HG03571 (cell line): ENCODE results near the gene MYCT1.
"Not testable (repeated sequence)": the region's sequence is repeated elsewhere in the genome, so short reads cannot be mapped to it uniquely, and the experiment has no call there.

ENCODE experiments used
- ATAC-seq: cut with Tn5 transposase; IDR thresholded peaks from one replicate; pipeline ENCODE4 v1.9.1; 2021; ENCODE audit not compliant: unreplicated experiment

The MYCT1 gene, protein sequence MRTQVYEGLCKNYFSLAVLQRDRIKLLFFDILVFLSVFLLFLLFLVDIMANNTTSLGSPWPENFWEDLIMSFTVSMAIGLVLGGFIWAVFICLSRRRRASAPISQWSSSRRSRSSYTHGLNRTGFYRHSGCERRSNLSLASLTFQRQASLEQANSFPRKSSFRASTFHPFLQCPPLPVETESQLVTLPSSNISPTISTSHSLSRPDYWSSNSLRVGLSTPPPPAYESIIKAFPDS

GRCh38 chr6:152697634-152698033 is at the start of gene MYCT1:
MYCT1 (plus strand) TSS chr6:152697897; CDS start chr6:152697903, 6 bp downstream.
- no peak for ATAC-seq

DNA sequence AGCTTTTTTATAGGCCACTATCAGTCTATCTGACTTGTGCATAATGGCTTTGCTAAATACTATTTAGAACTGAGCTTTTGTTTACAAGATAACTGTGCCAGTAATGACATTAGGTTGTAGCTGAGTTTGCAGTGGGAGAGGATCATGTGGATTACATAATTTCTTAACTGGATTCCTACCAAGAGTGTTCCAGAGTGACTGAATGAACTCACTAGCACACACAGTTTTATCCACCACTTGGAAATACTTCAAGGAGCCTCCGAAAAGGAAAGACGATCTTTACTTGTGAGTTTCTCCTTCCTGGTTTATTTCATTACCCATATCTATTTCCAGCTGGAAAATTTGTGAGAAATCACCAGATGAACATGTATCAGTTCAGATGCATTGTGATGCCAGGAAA is 49.6 kb upstream of the MYCT1 start:
- ATAC-seq = no peak

DNA sequence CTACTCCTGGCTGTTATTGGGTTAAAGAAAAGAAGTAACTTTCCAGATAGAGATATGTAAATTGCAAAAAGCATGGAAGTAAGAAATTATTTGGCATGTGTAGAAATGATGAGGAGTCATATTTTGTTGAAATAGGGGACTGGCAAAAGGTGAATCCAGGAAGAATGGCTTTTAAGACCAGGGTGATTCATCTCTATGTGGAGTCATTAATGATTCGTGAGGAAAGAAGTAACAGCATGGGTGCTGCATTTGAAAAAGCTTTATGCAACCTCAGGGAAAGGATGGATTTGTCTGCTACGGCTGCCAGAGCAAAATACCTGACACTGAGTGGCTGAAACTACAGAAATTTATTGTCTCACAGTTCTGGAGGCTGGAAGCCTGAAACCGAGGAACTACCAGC is 45.7 kb upstream of the MYCT1 start:
- no peak for ATAC-seq

GRCh38 chr6:152661776-152662175 is 35.9 kb upstream of the MYCT1 start:
- no peak for ATAC-seq

DNA sequence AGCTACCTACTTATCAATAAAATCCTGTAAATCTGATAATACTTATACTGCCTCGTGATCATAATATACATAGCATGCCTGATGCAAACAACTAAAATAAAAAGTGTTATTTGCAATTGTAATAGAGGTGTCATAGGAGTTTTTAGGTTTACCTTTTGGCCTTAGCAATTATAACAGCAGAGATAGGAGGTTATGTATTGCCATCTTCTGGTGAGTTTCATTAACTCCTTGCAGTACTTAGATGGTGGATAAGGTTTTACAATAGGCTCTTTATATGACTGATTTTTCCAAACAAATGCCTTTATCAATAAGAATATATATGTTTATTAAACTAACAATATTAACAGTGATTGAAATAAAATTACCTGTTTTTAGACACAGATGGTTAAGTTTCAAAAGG is 27.8 kb upstream of the MYCT1 start:
- no peak for ATAC-seq

DNA sequence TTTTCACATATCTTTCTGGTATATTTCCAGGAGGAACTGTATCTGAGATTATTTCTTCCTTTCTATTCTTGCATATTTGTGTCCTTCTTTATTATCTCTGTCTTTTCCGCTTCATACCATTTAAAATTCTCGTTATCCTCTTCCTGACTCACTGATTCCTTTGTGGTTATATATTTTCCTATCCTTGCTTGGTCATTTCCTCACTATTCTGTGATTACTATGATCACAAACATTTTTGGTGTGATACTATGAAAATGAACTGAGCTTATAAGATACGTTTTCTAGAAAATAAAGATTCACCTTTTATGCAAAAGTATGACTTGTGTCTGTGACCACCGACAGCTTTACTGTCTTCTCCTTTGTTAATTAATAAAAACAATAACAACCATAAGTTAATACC is 26.5 kb upstream of the MYCT1 start:
- ATAC-seq = no peak

DNA sequence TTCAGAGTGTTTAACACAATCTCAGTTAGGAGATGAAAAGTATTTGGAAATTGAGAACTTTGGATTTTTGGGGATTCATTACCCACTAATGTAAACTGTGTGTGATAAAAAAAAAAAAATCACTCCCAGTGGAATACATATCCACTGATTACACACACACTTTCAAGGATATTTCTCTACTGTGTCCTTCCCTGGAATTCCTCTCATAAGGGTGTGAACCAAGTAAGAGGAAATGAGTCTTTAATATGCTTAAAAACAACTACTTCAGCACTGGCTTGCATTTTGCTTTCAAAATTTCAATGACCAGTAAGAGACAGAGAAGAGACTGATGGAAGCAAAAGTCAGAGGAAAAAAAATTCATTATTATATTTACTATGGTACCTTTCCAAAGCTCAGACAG is 24.5 kb upstream of the MYCT1 start:
- ATAC-seq = no peak

- no peak for ATAC-seq
Measured at GRCh38 chr6:152680151-152680550, 17.5 kb upstream of the MYCT1 start.

DNA sequence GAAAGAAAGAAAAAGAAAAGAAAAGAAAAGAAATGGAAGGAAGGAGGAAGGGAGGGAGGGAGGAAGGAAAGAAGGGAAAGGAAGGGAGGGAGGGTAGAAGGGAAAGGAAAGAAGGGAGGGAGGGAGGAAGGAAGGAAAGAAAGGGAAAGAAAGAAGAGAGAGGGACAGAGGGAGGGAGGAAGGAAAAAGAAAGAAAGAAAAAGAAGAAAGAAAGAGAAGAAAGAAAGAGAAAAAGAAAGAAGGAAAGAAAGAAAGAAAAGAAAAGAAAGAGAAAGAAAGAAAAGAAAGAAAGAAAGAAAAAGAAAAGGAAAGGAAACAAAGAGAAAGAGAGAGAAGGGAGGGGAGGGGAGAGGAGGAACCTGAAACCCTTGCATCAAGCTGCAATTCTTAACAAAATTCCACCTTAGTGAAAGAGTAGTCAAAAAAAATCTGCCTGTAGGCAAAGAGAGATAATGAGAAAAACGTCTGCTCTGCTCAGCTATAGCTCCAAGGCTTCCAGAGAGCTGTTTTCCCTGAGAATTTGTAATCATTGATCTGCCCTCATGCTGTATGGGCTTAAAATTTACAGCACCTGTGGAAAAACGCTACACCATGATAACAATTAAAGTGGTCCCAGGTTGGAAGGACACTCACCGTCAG is 16.7 kb upstream of the MYCT1 start:
- ATAC-seq = no peak

DNA sequence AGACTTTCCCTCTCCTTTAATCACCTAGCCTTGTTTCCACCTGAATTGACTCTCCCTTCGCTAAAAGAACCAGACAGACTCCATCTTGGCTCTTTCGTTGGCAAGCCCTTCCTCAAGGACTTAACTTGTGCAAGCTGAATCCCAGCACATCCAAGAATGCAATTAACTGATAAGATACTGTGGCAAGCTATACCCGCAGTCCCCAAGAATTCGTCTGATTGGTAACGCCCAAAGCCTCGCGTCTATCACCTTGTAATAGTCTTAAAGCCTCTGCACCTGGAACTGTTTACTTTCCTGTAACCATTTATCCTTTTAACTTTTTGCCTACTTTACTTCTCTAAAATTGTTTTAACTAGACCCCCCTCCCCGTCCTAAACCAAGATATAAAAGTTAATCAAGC is 15.6 kb upstream of the MYCT1 start:
- no peak for ATAC-seq

GRCh38 chr6:152682935-152683334 is 14.8 kb upstream of the MYCT1 start:
- not testable (repeated sequence) for ATAC-seq

- no peak for ATAC-seq
Measured at GRCh38 chr6:152685819-152686218, 11.9 kb upstream of the MYCT1 start.

DNA sequence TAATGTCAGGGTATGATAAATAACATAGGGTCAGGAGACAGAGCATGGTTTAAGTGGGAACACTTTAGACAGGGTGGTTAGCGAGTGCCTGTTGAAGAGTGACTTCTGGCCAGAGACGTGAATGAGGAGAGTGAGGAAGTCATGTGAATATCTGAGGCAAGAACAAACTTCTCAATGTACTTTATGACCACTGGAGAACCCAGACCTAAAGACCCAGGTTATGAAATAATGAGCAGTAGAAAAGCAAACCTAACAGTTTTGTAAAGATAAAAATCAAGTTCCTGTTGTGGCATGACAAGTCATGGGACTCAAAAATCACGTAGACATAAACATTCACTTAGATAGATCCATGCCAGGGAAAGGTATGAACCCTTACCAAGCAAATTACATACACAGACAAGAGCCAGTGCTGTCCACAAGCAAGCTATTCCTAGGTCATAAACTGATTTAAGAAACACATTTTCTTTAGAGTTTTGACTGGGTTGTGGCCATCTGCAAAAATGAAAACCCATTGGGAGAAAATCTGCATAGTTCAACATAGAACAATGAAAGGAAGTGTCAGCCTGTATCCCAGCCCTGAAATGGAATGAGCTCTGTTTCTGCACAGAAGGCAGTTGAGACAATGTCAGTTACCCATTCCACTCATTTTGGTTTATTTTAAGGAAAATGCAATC is 2.2 kb upstream of the MYCT1 start:
- ATAC-seq = no peak

DNA sequence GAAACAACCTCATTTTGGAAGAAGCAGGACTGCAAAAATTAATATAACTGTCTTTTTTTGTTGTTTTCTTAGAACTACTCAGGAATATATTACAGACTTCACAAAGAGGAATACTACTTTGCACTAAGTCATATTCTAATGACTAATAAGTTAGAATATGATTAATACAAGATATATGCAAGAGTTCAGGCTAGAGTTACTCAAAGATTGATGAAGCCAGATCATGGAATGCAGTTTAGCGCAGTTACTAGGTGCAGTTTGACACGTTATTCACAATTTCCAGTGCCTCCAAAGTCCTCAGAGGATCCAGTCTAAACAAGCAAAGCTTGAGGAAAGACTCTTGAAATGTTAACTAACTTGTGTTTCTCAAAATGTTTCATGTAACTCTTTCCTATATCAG is 1.2 kb upstream of the MYCT1 start:
- ATAC-seq = no peak

- ATAC-seq = no peak
Measured at GRCh38 chr6:152698692-152699091, 995 bp downstream of the MYCT1 start.

DNA sequence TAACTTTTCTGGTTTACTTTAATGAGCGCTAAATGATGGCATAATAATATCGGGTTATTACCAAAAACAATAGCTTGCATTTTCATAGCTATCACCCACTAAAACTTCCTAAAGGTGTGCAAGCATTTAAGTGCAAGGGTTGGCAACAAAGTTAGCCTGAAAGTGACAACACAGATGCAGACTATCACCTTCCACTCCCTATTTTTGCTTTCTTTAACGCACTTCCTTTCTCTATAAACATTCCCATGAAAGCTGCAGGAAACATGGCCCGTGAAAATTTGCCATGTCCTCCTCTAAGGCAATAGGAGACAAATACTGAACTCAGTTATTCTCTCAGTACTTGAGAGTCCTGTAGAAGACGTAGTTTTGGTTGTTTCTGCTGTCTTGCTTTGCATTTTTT is 2.7 kb downstream of the MYCT1 start:
- ATAC-seq = no peak

DNA sequence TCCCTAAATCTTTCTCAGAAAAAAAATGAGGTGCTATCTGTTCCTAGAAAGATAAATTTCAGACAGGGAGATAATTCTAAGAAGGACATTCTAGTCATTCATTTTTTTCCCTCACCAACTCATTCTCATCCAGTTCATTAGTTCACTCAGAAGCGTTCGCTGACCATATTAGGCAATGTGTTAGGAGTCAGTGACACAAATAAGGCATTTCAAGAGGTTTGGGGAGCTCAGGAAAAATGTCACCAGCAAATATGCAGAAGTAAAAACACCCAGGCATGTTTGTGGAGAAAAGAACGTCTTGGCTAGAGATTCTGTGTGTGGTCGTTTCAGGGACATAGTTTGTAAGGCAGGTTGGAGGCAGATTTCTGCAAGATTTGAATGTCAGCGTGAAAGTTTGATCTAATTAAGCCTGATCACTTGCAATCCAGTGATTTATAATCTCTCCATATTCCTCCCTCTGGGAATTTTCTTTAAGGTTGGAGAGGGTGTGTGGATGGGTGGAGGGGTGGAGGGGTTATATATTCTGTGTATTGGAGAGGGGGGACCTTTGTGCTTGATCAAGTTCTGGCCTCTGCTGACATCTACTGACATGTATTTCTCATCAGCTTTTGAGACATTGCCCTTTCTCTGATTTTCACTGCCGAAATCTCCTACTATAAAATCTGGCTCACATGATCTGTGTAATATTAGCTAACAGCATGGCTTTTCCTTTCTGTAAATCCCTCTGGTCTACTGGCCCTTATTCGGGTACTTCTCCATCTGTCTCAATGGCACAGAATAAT is 3.6 kb downstream of the MYCT1 start:
- ATAC-seq = no peak

DNA sequence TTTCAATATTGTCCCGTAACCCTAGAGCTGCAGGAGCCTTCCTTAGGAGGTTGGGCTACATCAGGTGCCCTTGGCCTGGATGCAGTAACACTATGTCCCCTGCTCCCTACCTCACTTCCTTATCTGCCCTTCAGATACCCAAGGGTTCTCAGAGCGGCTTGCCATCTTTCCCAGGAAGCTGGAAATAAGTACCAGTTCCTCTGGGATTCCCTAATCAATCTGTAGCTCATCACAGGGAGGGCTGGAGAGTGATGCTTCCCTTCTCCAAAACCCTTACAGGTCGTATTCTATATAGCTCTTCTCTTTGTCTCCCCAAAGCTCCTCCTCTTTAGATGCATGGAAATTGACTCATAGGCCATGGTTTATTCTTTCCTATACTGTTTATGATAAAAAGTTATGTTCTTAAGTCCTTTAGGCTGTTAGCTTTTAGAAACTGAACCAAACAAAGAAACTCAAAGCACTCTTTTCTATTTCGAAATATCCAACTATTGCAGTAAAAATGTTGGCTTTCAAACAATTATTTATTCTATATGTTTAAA is 4.2 kb downstream of the MYCT1 start:
- no peak for ATAC-seq

GRCh38 chr6:152703750-152704149 is 6.1 kb downstream of the MYCT1 start:
- not testable (repeated sequence) for ATAC-seq

- ATAC-seq = no peak
Measured at GRCh38 chr6:152705327-152705726, 7.6 kb downstream of the MYCT1 start.

- no peak for ATAC-seq
Measured at GRCh38 chr6:152716322-152716721, 18.6 kb downstream of the MYCT1 start.
